Progenitor cell of endocrine pancreas (in vitro differentiated cells): ENCODE results near the gene CYFIP2. TPM values are rescaled to one million over a fixed set of nuclear protein-coding genes. Genes with fewer than 3 reads are reported as not detected.

Source experiments
- DNase-seq: peaks from one replicate; pipeline ENCODE4 v3.0.0; 2021; ENCODE audit warnings: low spot score; ENCODE audit not compliant: unreplicated experiment
- H3K27ac Mint-ChIP-seq: 2 replicates; pipeline ENCODE4 v1.8.0; 2021; ENCODE audit warnings: mild to moderate bottlenecking, moderate library complexity, mixed read lengths
- H3K27me3 Mint-ChIP-seq: 2 replicates; pipeline ENCODE4 v1.8.0; 2021; ENCODE audit warnings: mixed read lengths
- H3K36me3 Mint-ChIP-seq: 2 replicates; pipeline ENCODE4 v1.8.0; 2022; ENCODE audit warnings: mixed read lengths; ENCODE audit not compliant: insufficient read depth
- H3K4me1 Mint-ChIP-seq: 2 replicates; pipeline ENCODE4 v1.8.0; 2021; ENCODE audit warnings: low read depth, mixed read lengths
- H3K4me3 Mint-ChIP-seq: 2 replicates; pipeline ENCODE4 v1.8.0; 2021; ENCODE audit warnings: low read depth, mild to moderate bottlenecking, moderate library complexity, mixed read lengths
- H3K9me3 Mint-ChIP-seq: 2 replicates; pipeline ENCODE4 v1.8.0; 2021; ENCODE audit warnings: low read depth, mixed read lengths
- CTCF ChIP-seq: fragments of 200-600 bp; sonication (generic); IDR thresholded peaks from one replicate; pipeline ENCODE4 v1.5.0; 2021; ENCODE audit warnings: antibody characterized with exemption, mild to moderate bottlenecking; ENCODE audit not compliant: unreplicated experiment
- total RNA-seq: library from RNA; stranded (reverse); gene quantifications from 2 replicates; pipeline ENCODE4 v1.2.1, GENCODE V29; 2021

Gene CYFIP2
- total RNA-seq, 1 donor from 2014 or later, result 85.1 TPM

GRCh38 chr5:157379983-157380382, 114.1 kb downstream of the CYFIP2 start:
- Mint-ChIP-seq H3K36me3 (peaks cover 13% of the 10 kb centered on the region), H3K9me3 (no peaks in the 10 kb centered on the region), H3K4me3 (no peak overlapping the region), H3K4me1 (no peaks in the 10 kb centered on the region), H3K27ac (peak overlapping the region; percentile 63), H3K27me3 (no peaks in the 10 kb centered on the region)
- DNase-seq, result no peak
- TF ChIP-seq CTCF, result no peak

GRCh38 chr5:157381746-157382145, 115.8 kb downstream of the CYFIP2 start:
- no peak for DNase-seq
- Mint-ChIP-seq H3K36me3 (peaks cover 11% of the 10 kb centered on the region), H3K9me3 (no peaks in the 10 kb centered on the region), H3K27me3 (no peaks in the 10 kb centered on the region), H3K4me3 (no peak overlapping the region), H3K27ac (peak overlapping the region; percentile 3), H3K4me1 (no peaks in the 10 kb centered on the region)
- no peak for TF ChIP-seq CTCF

DNA sequence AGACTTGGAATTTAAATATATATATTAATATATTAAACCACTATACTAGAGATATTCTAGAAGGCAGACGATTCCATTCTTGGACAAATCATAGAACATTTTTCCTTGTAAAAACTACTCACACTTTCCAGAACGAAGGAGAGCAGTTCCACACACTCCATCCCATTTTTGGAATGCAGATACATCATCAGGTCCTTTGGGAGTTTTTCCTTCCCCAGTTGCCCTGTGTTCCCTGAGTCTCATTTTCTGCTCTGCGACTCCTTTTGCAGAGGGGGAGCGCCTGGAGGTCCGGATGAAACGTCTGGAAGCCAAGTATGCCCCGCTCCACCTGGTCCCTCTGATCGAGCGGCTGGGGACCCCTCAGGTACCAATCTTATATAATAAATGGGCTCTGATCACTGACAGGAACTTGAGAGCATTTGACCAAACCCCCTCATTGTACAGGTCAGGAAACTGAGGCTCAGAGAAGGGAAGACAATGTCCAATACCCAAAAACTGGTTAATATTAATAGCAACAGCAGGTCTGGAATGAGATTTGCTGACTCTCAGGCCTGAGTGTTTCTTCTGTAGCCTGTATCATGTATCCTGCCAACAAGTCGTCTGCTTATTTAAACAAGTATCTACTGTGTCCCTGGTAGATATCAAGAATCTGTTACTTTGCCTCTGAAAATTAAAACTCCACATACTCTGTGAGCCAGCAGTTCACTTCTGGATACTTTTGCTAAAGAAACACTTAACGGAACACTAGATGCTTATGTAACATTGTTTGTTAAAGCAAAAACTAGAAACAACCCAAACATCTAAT, 117.3 kb downstream of the CYFIP2 start:
- no peak for TF ChIP-seq CTCF
- Mint-ChIP-seq H3K27ac (no peak overlapping the region), H3K4me1 (peaks cover 10% of the 10 kb centered on the region), H3K4me3 (no peak overlapping the region), H3K27me3 (no peaks in the 10 kb centered on the region), H3K36me3 (peaks cover 7% of the 10 kb centered on the region), H3K9me3 (no peaks in the 10 kb centered on the region)
- no peak for DNase-seq

GRCh38 chr5:157384971-157385709, 119.2 kb downstream of the CYFIP2 start:
- H3K9me3 Mint-ChIP-seq, result no peaks in the 10 kb centered on the region
- H3K4me3 Mint-ChIP-seq, result no peak overlapping the region
- peak overlapping the region; percentile 7 for H3K27ac Mint-ChIP-seq
- H3K36me3 Mint-ChIP-seq, result peaks cover 7% of the 10 kb centered on the region
- peaks cover 10% of the 10 kb centered on the region for H3K4me1 Mint-ChIP-seq
- H3K27me3 Mint-ChIP-seq, result no peaks in the 10 kb centered on the region
- DNase-seq, result no peak
- TF ChIP-seq CTCF, result no peak

DNA sequence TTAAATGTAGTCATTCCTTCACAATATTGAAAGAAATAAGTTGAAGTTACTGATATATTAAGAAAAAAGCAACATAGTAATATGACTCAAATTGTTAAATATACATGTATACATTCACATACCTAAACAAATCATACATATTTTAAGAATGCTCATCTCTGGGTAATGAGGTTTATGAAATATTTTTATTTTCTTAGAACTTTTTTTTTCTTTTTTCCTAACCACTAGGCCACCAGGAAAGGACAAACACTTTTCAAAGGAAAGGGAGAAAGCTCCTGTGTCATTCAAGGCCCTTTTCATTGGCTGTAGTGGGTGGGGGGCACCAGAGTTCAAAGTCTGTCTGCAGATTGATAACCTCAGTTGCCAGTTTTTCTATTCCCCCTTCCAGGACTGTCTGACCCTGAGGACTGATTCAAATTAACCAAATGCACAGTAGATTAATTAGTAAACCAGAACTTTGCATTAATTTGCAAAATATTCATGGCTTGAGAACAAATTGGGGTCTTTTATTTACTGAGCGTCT, 121.2 kb downstream of the CYFIP2 start:
- no peaks in the 10 kb centered on the region for H3K27me3 Mint-ChIP-seq
- DNase-seq, result no peak
- no peaks in the 10 kb centered on the region for H3K9me3 Mint-ChIP-seq
- no peak overlapping the region for H3K4me3 Mint-ChIP-seq
- peak overlapping the region; percentile 37 for H3K27ac Mint-ChIP-seq
- H3K36me3 Mint-ChIP-seq, result peaks cover 11% of the 10 kb centered on the region
- no peak for TF ChIP-seq CTCF
- H3K4me1 Mint-ChIP-seq, result peaks cover 10% of the 10 kb centered on the region
